Ishikawa (cell line): ENCODE data around the gene CCDC180.

Source experiments
- CEBPB ChIP-seq: IDR thresholded peaks from 2 replicates; pipeline ENCODE4 v1.6.1; 2012
- CREB1 ChIP-seq: IDR thresholded peaks from 2 replicates; pipeline ENCODE4 v1.6.1; 2012; ENCODE audit warnings: low read depth
- EGR1 ChIP-seq: IDR thresholded peaks from 2 replicates; pipeline ENCODE4 v1.6.1; 2012
- EP300 ChIP-seq: IDR thresholded peaks from 2 replicates; pipeline ENCODE4 v1.6.1; 2012; ENCODE audit warnings: borderline replicate concordance
- RAD21 ChIP-seq: IDR thresholded peaks from 2 replicates; pipeline ENCODE4 v1.6.1; 2012; ENCODE audit warnings: low read depth
- REST ChIP-seq: IDR thresholded peaks from 2 replicates; pipeline ENCODE4 v1.6.1; 2012; ENCODE audit warnings: low read depth, mild to moderate bottlenecking
- TAF1 ChIP-seq: IDR thresholded peaks from 2 replicates; pipeline ENCODE4 v1.6.1; 2012; ENCODE audit warnings: low read depth, mild to moderate bottlenecking
- YY1 ChIP-seq: IDR thresholded peaks from 2 replicates; pipeline ENCODE4 v1.6.1; 2012; ENCODE audit warnings: low read depth
- TF ChIP-seq, protein P1 (sequence below): IDR thresholded peaks from 2 replicates; pipeline ENCODE4 v1.6.1; 2012

DNA sequence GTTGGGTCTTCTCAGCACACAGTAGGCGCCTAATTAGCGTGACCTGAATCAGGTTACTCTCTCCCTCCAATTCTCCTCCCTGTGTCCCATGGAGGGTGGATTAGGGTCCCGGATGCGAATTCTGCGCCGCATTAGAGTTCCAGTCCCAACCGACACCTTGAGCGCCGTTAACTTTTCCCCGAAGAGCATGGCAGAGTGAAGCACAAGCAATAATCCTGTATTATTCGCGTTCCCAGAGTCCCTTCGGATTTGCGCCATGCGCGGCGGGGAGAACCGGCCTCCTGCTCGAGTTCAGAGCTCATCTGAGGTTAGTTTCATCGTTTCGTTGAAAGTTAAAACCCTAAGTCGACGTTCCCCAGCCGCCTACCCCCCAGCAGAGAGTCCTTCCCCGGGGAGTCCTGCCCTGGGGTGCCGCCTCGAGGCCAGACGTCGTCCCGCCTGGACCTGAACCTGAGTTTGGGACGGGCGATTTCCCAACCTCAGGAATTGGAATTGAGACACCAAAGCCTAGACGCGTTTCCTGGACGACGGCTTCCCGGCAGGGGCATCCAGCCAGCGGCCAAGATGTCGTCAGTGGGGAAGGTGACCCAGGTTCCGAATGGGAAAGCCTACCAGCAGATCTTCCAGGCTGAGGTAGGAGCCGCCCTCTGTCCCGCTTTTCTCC is at the start of gene CCDC180:
- TF ChIP-seq, protein P1, sequence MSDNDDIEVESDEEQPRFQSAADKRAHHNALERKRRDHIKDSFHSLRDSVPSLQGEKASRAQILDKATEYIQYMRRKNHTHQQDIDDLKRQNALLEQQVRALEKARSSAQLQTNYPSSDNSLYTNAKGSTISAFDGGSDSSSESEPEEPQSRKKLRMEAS, result no peak
- TF ChIP-seq YY1, result 0 out of 2 replicates have a peak, but pooled peaks have one; percentile 1
- no peak for TF ChIP-seq EP300
- no peak for TF ChIP-seq CREB1
- TF ChIP-seq REST, result no peak
- TF ChIP-seq EGR1, result no peak
- TF ChIP-seq CEBPB, result no peak
- no peak for TF ChIP-seq RAD21
- TF ChIP-seq TAF1, result no peak
